HEK293T (cell line): ENCODE measurements around the gene PORCN.

ENCODE experiments used
- ELF4 ChIP-seq: fragments of 450-650 bp; IDR thresholded peaks from 2 replicates; pipeline ENCODE4 v1.6.1; 2017; ENCODE audit warnings: antibody characterized with exemption
- FOXA1 ChIP-seq: fragments of 450-650 bp; IDR thresholded peaks from 2 replicates; pipeline ENCODE4 v1.6.1; 2016; ENCODE audit warnings: mild to moderate bottlenecking
- SUZ12 ChIP-seq: fragments of 450-650 bp; IDR thresholded peaks from 2 replicates; pipeline ENCODE4 v1.6.1; 2016; ENCODE audit warnings: mild to moderate bottlenecking

DNA sequence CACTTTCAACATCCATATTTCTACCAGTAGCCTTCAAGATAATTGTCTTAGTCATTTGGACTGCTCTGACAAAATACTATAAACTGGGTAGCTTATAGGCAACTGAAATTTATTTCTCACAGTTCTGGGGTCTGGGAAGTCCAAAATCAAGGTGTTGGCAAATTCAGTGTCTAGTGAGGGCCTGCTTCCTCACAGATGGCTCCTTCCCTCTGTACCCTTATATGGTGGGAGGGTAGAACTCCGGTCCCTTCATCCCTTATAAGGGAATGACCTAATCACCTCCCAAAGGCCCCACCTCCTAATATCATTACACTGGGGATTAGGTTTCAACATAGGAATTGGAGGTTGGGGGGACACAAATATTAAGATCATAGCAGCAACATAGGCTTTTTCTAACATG lies 23.4 kb downstream of the PORCN start:
- TF ChIP-seq SUZ12 (no peak), FOXA1 (no peak), ELF4 (no peak)
